SK-N-SH treated with all-trans-retinoic acid at 6 μM for 48 hours (cell line): ENCODE measurements around the gene GOLGA6B.
"Not testable (repeated sequence)": the region's sequence is repeated elsewhere in the genome, so short reads cannot be mapped to it uniquely, and the experiment has no call there.

Experiments
- GLIS3 ChIP-seq: fragments of 250-450 bp; sonication (Bioruptor Pico); IDR thresholded peaks from 2 replicates; pipeline ENCODE4 v1.5.0; 2020; ENCODE audit warnings: mild to moderate bottlenecking, moderate library complexity
- RARB ChIP-seq: fragments of 250-450 bp; sonication (Bioruptor Pico); IDR thresholded peaks from 2 replicates; pipeline ENCODE4 v1.8.0; 2021; ENCODE audit warnings: mild to moderate bottlenecking, moderate library complexity
- SNAI2 ChIP-seq: fragments of 250-450 bp; sonication (Bioruptor Pico); IDR thresholded peaks from 2 replicates; pipeline ENCODE4 v1.5.0; 2020; ENCODE audit warnings: mild to moderate bottlenecking, moderate library complexity
- ZFP3 ChIP-seq: fragments of 250-450 bp; sonication (Bioruptor Pico); IDR thresholded peaks from 2 replicates; pipeline ENCODE4 v1.5.0; 2020; ENCODE audit warnings: mild to moderate bottlenecking, moderate library complexity
- TF ChIP-seq, protein P1 (sequence below): fragments of 250-450 bp; sonication (Bioruptor Pico); IDR thresholded peaks from 2 replicates; pipeline ENCODE4 v1.8.0; 2020; ENCODE audit warnings: mild to moderate bottlenecking, moderate library complexity, borderline replicate concordance
- TF ChIP-seq, protein P2 (sequence below): fragments of 250-450 bp; sonication (Bioruptor Pico); IDR thresholded peaks from 2 replicates; pipeline ENCODE4 v1.5.1; 2020; ENCODE audit warnings: low read depth, mild to moderate bottlenecking, moderate library complexity
- TF ChIP-seq, protein P3 (sequence below): fragments of 250-450 bp; sonication (Bioruptor Pico); IDR thresholded peaks from 2 replicates; pipeline ENCODE4 v1.5.1; 2021; ENCODE audit warnings: mild to moderate bottlenecking, moderate library complexity

DNA sequence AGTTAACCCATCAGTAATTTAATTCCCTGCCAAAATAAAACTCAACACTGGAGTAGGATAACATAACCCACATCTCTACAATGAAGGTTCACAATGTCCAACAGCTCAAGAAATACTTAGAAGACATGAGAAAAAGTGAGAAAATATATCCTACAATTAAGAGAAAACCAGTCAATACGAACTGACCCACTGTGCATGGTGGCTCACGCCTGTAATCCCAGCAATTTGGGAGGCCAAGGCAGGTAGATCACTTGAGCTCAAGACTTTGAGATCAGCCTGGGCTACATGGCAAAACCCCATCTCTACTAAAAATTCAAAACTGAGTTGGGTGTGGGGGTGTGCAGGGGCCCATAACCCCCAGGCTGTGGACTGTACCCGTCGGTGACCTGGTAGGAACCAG, 30.6 kb upstream of the GOLGA6B start:
- TF ChIP-seq RARB, GLIS3, SNAI2, ZFP3 (CRISPR knock-in tag): not testable (repeated sequence)
- TF ChIP-seq, protein P1, sequence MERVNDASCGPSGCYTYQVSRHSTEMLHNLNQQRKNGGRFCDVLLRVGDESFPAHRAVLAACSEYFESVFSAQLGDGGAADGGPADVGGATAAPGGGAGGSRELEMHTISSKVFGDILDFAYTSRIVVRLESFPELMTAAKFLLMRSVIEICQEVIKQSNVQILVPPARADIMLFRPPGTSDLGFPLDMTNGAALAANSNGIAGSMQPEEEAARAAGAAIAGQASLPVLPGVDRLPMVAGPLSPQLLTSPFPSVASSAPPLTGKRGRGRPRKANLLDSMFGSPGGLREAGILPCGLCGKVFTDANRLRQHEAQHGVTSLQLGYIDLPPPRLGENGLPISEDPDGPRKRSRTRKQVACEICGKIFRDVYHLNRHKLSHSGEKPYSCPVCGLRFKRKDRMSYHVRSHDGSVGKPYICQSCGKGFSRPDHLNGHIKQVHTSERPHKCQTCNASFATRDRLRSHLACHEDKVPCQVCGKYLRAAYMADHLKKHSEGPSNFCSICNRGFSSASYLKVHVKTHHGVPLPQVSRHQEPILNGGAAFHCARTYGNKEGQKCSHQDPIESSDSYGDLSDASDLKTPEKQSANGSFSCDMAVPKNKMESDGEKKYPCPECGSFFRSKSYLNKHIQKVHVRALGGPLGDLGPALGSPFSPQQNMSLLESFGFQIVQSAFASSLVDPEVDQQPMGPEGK: not testable (repeated sequence)
- TF ChIP-seq, protein P2, sequence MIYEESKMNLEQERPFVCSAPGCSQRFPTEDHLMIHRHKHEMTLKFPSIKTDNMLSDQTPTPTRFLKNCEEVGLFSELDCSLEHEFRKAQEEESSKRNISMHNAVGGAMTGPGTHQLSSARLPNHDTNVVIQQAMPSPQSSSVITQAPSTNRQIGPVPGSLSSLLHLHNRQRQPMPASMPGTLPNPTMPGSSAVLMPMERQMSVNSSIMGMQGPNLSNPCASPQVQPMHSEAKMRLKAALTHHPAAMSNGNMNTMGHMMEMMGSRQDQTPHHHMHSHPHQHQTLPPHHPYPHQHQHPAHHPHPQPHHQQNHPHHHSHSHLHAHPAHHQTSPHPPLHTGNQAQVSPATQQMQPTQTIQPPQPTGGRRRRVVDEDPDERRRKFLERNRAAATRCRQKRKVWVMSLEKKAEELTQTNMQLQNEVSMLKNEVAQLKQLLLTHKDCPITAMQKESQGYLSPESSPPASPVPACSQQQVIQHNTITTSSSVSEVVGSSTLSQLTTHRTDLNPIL (CRISPR knock-in tag): not testable (repeated sequence)
- TF ChIP-seq, protein P3, sequence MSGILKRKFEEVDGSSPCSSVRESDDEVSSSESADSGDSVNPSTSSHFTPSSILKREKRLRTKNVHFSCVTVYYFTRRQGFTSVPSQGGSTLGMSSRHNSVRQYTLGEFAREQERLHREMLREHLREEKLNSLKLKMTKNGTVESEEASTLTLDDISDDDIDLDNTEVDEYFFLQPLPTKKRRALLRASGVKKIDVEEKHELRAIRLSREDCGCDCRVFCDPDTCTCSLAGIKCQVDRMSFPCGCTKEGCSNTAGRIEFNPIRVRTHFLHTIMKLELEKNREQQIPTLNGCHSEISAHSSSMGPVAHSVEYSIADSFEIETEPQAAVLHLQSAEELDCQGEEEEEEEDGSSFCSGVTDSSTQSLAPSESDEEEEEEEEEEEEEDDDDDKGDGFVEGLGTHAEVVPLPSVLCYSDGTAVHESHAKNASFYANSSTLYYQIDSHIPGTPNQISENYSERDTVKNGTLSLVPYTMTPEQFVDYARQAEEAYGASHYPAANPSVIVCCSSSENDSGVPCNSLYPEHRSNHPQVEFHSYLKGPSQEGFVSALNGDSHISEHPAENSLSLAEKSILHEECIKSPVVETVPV (CRISPR knock-in tag): not testable (repeated sequence)
